H1 (cell line): Measurements from ENCODE around the gene STRIP2. TPM values are rescaled to one million over a fixed set of nuclear protein-coding genes. Genes with fewer than 3 reads are reported as not detected.

Source experiments
- CTCF ChIA-PET: fragments of 300-600 bp; sonication (Branson Sonifier 250); formaldehyde crosslinking; loops from one replicate; lab custom pipeline; 2021; ENCODE audit not compliant: partially characterized antibody; lab: Charles Lee
- POLR2A ChIA-PET: fragments of 300-600 bp; sonication (Branson Sonifier 250); formaldehyde crosslinking; loops from one replicate; lab custom pipeline; 2021; ENCODE audit warnings: inconsistent platforms; ENCODE audit not compliant: partially characterized antibody; lab: Charles Lee
- DNase-seq, 2 experiments: peaks; one replicate each; pipeline versions ENCODE4 v3.0.0 to v3.0.0-alpha.2; 2010 to 2022; ENCODE audit warnings: low spot score in 2 of 2, low read depth in 1 of 2, mixed read lengths in 1 of 2
- FAIRE-seq: peaks from 2 replicates; lab custom pipeline; 2011; peaks lifted over from hg19 to GRCh38; lab: Jason Lieb, UNC
- H2AFZ ChIP-seq: 2 replicates; pipeline ENCODE4 v1.8.1; 2012; ENCODE audit warnings: low read length, inconsistent platforms
- H2AK5ac ChIP-seq: 2 replicates; pipeline ENCODE4 v1.6.1; 2013; ENCODE audit warnings: low read depth, low read length
- H2BK120ac ChIP-seq: replicated peaks from 2 replicates; pipeline ENCODE3; 2013; ENCODE audit warnings: low read depth, low read length, inconsistent platforms
- H2BK12ac ChIP-seq: 2 replicates; pipeline ENCODE4 v1.6.1; 2013; ENCODE audit warnings: low read depth, low read length
- H2BK15ac ChIP-seq: 2 replicates; pipeline ENCODE4 v1.6.1; 2013; ENCODE audit warnings: low read length
- H2BK20ac ChIP-seq: 2 replicates; pipeline ENCODE4 v1.6.1; 2013; ENCODE audit warnings: low read length
- H2BK5ac ChIP-seq: 2 replicates; pipeline ENCODE4 v1.6.1; 2013; ENCODE audit warnings: low read depth, low read length
- H3K14ac ChIP-seq: 2 replicates; pipeline ENCODE4 v1.6.1; 2013; ENCODE audit warnings: inconsistent platforms; ENCODE audit not compliant: insufficient read length
- H3K18ac ChIP-seq: 2 replicates; pipeline ENCODE4 v1.6.1; 2013; ENCODE audit warnings: low read length; ENCODE audit errors: extremely low read depth
- H3K23ac ChIP-seq: 2 replicates; pipeline ENCODE4 v1.6.1; 2013; ENCODE audit warnings: inconsistent platforms; ENCODE audit not compliant: insufficient read length
- H3K23me2 ChIP-seq: 2 replicates; pipeline ENCODE4 v1.6.1; 2013; ENCODE audit warnings: low read depth, low read length
- H3K27ac ChIP-seq: 2 replicates; pipeline ENCODE4 v1.6.1; 2011; ENCODE audit warnings: low read depth, low read length, inconsistent platforms
- H3K27me3 ChIP-seq, 4 experiments: replicated peaks in 1 of 4; 1 replicate in 1 of 4; 2 replicates in 3 of 4; pipeline versions ENCODE4 v1.6.1 to v1.8.1; 2011 to 2013; ENCODE audit warnings: low read length in 3 of 4, mild to moderate bottlenecking in 3 of 4, inconsistent platforms in 2 of 4, mixed read lengths in 2 of 4, moderate library complexity in 1 of 4; ENCODE audit not compliant: control insufficient read depth in 3 of 4, insufficient read depth in 3 of 4; ENCODE audit errors: extremely low read depth in 1 of 4
- H3K36me3 ChIP-seq, 4 experiments: 2 replicates each; pipeline versions ENCODE4 v1.6.1 to v1.8.1; 2011 to 2013; ENCODE audit warnings: mild to moderate bottlenecking in 4 of 4, low read length in 3 of 4, moderate library complexity in 2 of 4, control low read depth in 1 of 4, inconsistent platforms in 1 of 4; ENCODE audit not compliant: insufficient read depth in 4 of 4, control insufficient read depth in 2 of 4
- H3K4ac ChIP-seq: replicated peaks from 2 replicates; pipeline ENCODE3; 2013; ENCODE audit warnings: low read length, low read depth, mixed read lengths, inconsistent platforms; ENCODE audit not compliant: insufficient read length
- H3K4me1 ChIP-seq, 4 experiments: replicated peaks in 1 of 4; 1 replicate in 1 of 4; 2 replicates in 3 of 4; pipeline versions ENCODE4 v1.6.1 to v1.8.1; 2011 to 2013; ENCODE audit warnings: low read length in 3 of 4, inconsistent platforms in 2 of 4, mixed read lengths in 1 of 4; ENCODE audit not compliant: insufficient read depth in 4 of 4, control insufficient read depth in 3 of 4
- H3K4me2 ChIP-seq, 2 experiments: 2 replicates each; pipeline versions ENCODE4 v1.6.1 to v1.8.1; 2011 to 2013; ENCODE audit warnings: low read depth in 2 of 2, low read length in 2 of 2, control low read depth in 1 of 2, inconsistent platforms in 1 of 2, mild to moderate bottlenecking in 1 of 2; ENCODE audit not compliant: insufficient read depth in 1 of 2
- H3K4me3 ChIP-seq, 4 experiments: fragments of 200-600, 300-600 bp in 1 of 4; sonication (generic), shearing (Covaris generic), sonication (Bioruptor Twin) in 1 of 4; 2 replicates each; pipeline versions ENCODE4 v1.5.1 to v1.8.1; 2011 to 2016; ENCODE audit warnings: low read length in 4 of 4, low read depth in 3 of 4, control low read depth in 2 of 4, inconsistent platforms in 2 of 4, mild to moderate bottlenecking in 2 of 4, mixed read lengths in 1 of 4, moderate library complexity in 1 of 4; ENCODE audit not compliant: insufficient read depth in 2 of 4; ENCODE audit errors: extremely low read depth in 1 of 4
- H3K56ac ChIP-seq: replicated peaks from 2 replicates; pipeline ENCODE3; 2013; ENCODE audit warnings: low read depth, mild to moderate bottlenecking, mixed read lengths, low read length, inconsistent platforms; ENCODE audit not compliant: insufficient read length
- H3K79me1 ChIP-seq: 2 replicates; pipeline ENCODE4 v1.6.1; 2013; ENCODE audit warnings: low read depth, low read length, control low read depth
- H3K79me2 ChIP-seq, 2 experiments: 2 replicates each; pipeline versions ENCODE4 v1.6.1 to v1.8.1; 2012 to 2013; ENCODE audit warnings: low read length in 2 of 2, mild to moderate bottlenecking in 2 of 2, inconsistent platforms in 1 of 2; ENCODE audit not compliant: insufficient read depth in 2 of 2, control insufficient read depth in 1 of 2
- H3K9ac ChIP-seq, 4 experiments: replicated peaks in 1 of 4; 1 replicate in 1 of 4; 2 replicates in 3 of 4; pipeline versions ENCODE4 v1.6.1 to v1.8.1; 2011 to 2013; ENCODE audit warnings: low read depth in 3 of 4, low read length in 3 of 4, control low read depth in 2 of 4, mild to moderate bottlenecking in 2 of 4, moderate library complexity in 2 of 4, inconsistent platforms in 1 of 4; ENCODE audit errors: extremely low read depth in 1 of 4
- H3K9me3 ChIP-seq, 2 experiments: 2 replicates each; pipeline versions ENCODE4 v1.6.1 to v1.8.1; 2012 to 2013; ENCODE audit warnings: mild to moderate bottlenecking in 2 of 2, moderate library complexity in 2 of 2, control low read depth in 1 of 2, inconsistent platforms in 1 of 2, low read depth in 1 of 2, low read length in 1 of 2, mixed read lengths in 1 of 2; ENCODE audit not compliant: insufficient read depth in 2 of 2
- H4K20me1 ChIP-seq, 2 experiments: replicated peaks in 1 of 2; 2 replicates each; pipeline versions ENCODE3 to v1.8.1; 2011 to 2013; ENCODE audit warnings: inconsistent platforms in 2 of 2, low read length in 2 of 2, mild to moderate bottlenecking in 1 of 2; ENCODE audit not compliant: insufficient read depth in 2 of 2, control insufficient read depth in 1 of 2
- H4K5ac ChIP-seq: 2 replicates; pipeline ENCODE4 v1.6.1; 2013; ENCODE audit warnings: low read length, low read depth, mixed read lengths, inconsistent platforms; ENCODE audit not compliant: insufficient read length
- H4K8ac ChIP-seq: 2 replicates; pipeline ENCODE4 v1.8.0; 2013; ENCODE audit warnings: mild to moderate bottlenecking, moderate library complexity, low read length, inconsistent platforms; ENCODE audit not compliant: insufficient read depth; ENCODE audit errors: extremely low read depth
- H4K91ac ChIP-seq: replicated peaks from 2 replicates; pipeline ENCODE3; 2013; ENCODE audit warnings: low read length, mixed read lengths, inconsistent platforms; ENCODE audit not compliant: insufficient read length
- BRCA1 ChIP-seq: IDR thresholded peaks from 2 replicates; pipeline ENCODE4 v1.6.1; 2012; ENCODE audit warnings: low read depth, low read length, improper control_type of control experiment
- CBX5 ChIP-seq: fragments of 300-800, 300-1000 bp; sonication (generic); IDR thresholded peaks from 2 replicates; pipeline ENCODE4 v1.7.1; 2016; ENCODE audit warnings: antibody characterized with exemption, low read length, low read depth
- CHD1 ChIP-seq: IDR thresholded peaks from 2 replicates; pipeline ENCODE4 v1.6.1; 2012; ENCODE audit warnings: low read depth, low read length, improper control_type of control experiment
- EP300 ChIP-seq, 2 experiments: IDR thresholded peaks; 1 replicate in 1 of 2; 2 replicates in 1 of 2; pipeline ENCODE4 v1.6.1; 2011 to 2012; ENCODE audit warnings: low read depth in 2 of 2, low read length in 2 of 2, mild to moderate bottlenecking in 2 of 2, borderline replicate concordance in 1 of 2, inconsistent platforms in 1 of 2, moderate library complexity in 1 of 2
- KDM5A ChIP-seq: fragments of 200-600 bp; IDR thresholded peaks from 2 replicates; pipeline ENCODE4 v1.7.1; 2012; ENCODE audit warnings: mild to moderate bottlenecking, low read length, inconsistent platforms, mixed read lengths
- RBBP5 ChIP-seq: IDR thresholded peaks from 2 replicates; pipeline ENCODE4 v1.7.1; 2012; ENCODE audit warnings: low read depth, mild to moderate bottlenecking, inconsistent platforms, low read length, moderate library complexity, borderline replicate concordance
- RXRA ChIP-seq: IDR thresholded peaks from 2 replicates; pipeline ENCODE4 v1.6.1; 2011; ENCODE audit warnings: low read depth, mild to moderate bottlenecking, low read length, moderate library complexity; ENCODE audit not compliant: insufficient read depth
- TCF12 ChIP-seq: IDR thresholded peaks from 2 replicates; pipeline ENCODE4 v1.6.1; 2011; ENCODE audit warnings: low read depth, mild to moderate bottlenecking, low read length
- WGBS, 2 experiments: shearing (Covaris generic) in 1 of 2; methylation state at CpG; one replicate each; pipeline versions ENCODE4 v1.1.6 to v1.1.7; 2013 to 2015; ENCODE audit warnings: low lambda C conversion rate in 2 of 2, mixed read lengths in 2 of 2, inconsistent platforms in 1 of 2, low coverage in 1 of 2, missing lambda C conversion rate in 1 of 2; ENCODE audit not compliant: insufficient replicate concordance in 2 of 2, insufficient coverage in 1 of 2, insufficient read length in 1 of 2; ENCODE audit errors: extremely low coverage in 1 of 2, missing lambda C conversion rate in 1 of 2; 5-methylcytosine and 5-hydroxymethylcytosine counted together
- polyA plus RNA-seq, 7 experiments: library from polyadenylated mRNA; depleted of rRNA in 3 of 7; stranded (reverse) in 5 of 7; unstranded in 2 of 7; fragments of >200 nt in 5 of 7; fragments of 200-250 nt in 2 of 7; gene quantifications; 1 replicate in 5 of 7; 2 replicates in 1 of 7; 4 replicates in 1 of 7; pipeline versions ENCODE4 v1.2.1 to v1.2.3, GENCODE V29; 2011 to 2013; ENCODE audit warnings: missing spikeins in 2 of 7, mixed read lengths in 2 of 7
- total RNA-seq: library from RNA; stranded (reverse); fragmentation: NEBNext Ultra II Directional; extraction: Animal tissue kit (Norgen Biotek cat#: 25700); gene quantifications from 2 replicates; pipeline ENCODE4 v1.2.1, GENCODE V29; 2021

Gene STRIP2
- total and polyA plus RNA-seq, 2 of the 8 experiments (the other 6 are each of a cell fraction or from before 2014, with no cell fraction given): 5.3 to 8.2 TPM

DNA sequence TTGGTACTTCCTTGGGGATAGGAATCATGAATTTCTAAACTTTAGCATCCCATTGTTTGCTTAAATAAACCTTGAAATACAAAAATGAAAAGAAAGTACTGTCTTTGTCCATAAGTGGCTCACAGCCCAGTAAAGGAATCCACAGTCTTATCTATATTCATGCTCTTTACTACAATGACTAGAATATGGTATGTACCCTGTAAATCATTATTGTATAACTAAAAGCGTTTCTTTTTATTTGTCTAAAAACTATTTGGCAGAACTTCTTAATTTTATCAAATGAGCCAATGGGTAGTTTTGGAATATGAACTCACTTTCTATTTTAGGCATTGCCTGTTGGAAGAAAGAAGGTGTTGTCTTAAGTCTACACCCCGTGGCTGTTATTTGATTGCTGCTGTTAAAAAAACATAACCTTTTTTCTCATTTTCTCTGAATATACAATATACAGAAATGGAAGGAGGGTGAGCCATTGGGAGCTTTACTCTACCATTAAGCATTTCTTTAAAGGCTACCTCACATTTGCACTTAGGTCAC, 12.4 kb upstream of the STRIP2 start:
- no peak overlapping the region for H3K4me2 ChIP-seq
- H3K14ac ChIP-seq: no peak overlapping the region
- no peak overlapping the region for H3K18ac ChIP-seq
- no peak overlapping the region for H2BK120ac ChIP-seq
- H4K91ac ChIP-seq: no peak overlapping the region
- H3K79me2 ChIP-seq: no peaks in the 10 kb centered on the region
- no peaks in the 10 kb centered on the region for H3K27me3 ChIP-seq
- no peaks in the 10 kb centered on the region for H3K79me1 ChIP-seq
- CTCF ChIA-PET: interaction anchor here (0.5 to 0.9 kb wide), 2 partner anchors 12 to 27 kb away, joined by 3 read pairs; partner anchors contain the start of gene STRIP2
- no peak for DNase-seq
- 80% methylated on average over 2 of the region's 2 CpGs; no CpG with 5 or more reads in 1 of the 2 experiments for WGBS, 2 experiments
- H3K4ac ChIP-seq: no peak overlapping the region
- no peak for FAIRE-seq
- no peak overlapping the region for H4K8ac ChIP-seq
- no peaks in the 10 kb centered on the region for H3K9me3 ChIP-seq
- H2BK5ac ChIP-seq: no peak overlapping the region
- no peak overlapping the region for H3K27ac ChIP-seq
- no peaks in the 10 kb centered on the region for H4K20me1 ChIP-seq
- no peak overlapping the region for H2BK12ac ChIP-seq
- no peak overlapping the region for H3K9ac ChIP-seq
- H4K5ac ChIP-seq: no peak overlapping the region
- H3K23ac ChIP-seq: no peak overlapping the region
- H2AFZ ChIP-seq: no peak overlapping the region
- H2AK5ac ChIP-seq: no peak overlapping the region
- H2BK15ac ChIP-seq: no peak overlapping the region
- POLR2A ChIA-PET: interaction anchor here (2.4 kb wide), 1 partner anchor 12 kb away, joined by 7 read pairs; the partner anchor contains the start of gene STRIP2
- H3K4me1 ChIP-seq: no peaks in the 10 kb centered on the region
- no peaks in the 10 kb centered on the region for H3K23me2 ChIP-seq
- H3K36me3 ChIP-seq: peaks cover 0 to 15% (median 8%) of the 10 kb centered on the region in 4 experiments; a peak in 5 of 8 replicates
- no peak overlapping the region for H2BK20ac ChIP-seq
- no peak overlapping the region for H3K4me3 ChIP-seq
- H3K56ac ChIP-seq: no peak overlapping the region
- no peak for TF ChIP-seq RBBP5
- TF ChIP-seq KDM5A: no peak
- no peak for TF ChIP-seq TCF12
- TF ChIP-seq EP300 (IDR thresholded peaks at IDR 0.05; ENCODE audit: borderline replicate concordance in 1 of 2, low read depth in 2 of 2, low read length in 2 of 2): no peak
- no peak for TF ChIP-seq RXRA
- no peak for TF ChIP-seq BRCA1
- TF ChIP-seq CBX5: no peak
- TF ChIP-seq CHD1: no peak
